ENCODE measurements around the gene SEMA5A.

SEMA5A gene

GRCh38 chr5:9034649-9035048 is 511.2 kb downstream of the SEMA5A start:
- DNase-seq, result no peak

- DNase-seq, result no peak
These were observed 512.4 kb downstream of the SEMA5A start for GRCh38 chr5:9033524-9033923.

GRCh38 chr5:9025942-9026341 is 519.9 kb downstream of the SEMA5A start:
- DNase-seq, result no peak

- DNase-seq, result no peak
These were observed 524.9 kb downstream of the SEMA5A start for GRCh38 chr5:9020996-9021395.

GRCh38 chr5:9015937-9016270 is 530.0 kb downstream of the SEMA5A start:
- DNase-seq, result no peak

- DNase-seq, result no peak
These were observed 530.5 kb downstream of the SEMA5A start for GRCh38 chr5:9015260-9015936.

GRCh38 chr5:9013147-9013546 is 532.7 kb downstream of the SEMA5A start:
- no peak for DNase-seq

- no peak for DNase-seq
These were observed 535.8 kb downstream of the SEMA5A start for GRCh38 chr5:9009931-9010651.

- DNase-seq, result no peak
These were observed 548.3 kb downstream of the SEMA5A start for GRCh38 chr5:8997542-8998070.

- DNase-seq, result no peak
These were observed 552.8 kb downstream of the SEMA5A start for GRCh38 chr5:8993031-8993430.

Measured in amygdala (tissue), 56 donors.